ENCODE measurements around the gene PLEKHA5. TPM values are rescaled to one million over a fixed set of nuclear protein-coding genes. Genes with fewer than 3 reads are reported as not detected.

PLEKHA5 gene
- total RNA-seq, 2 donors from 2014 or later: 24.4 to 41.7 TPM

- Histone ChIP-seq H3K27me3 (replicated peaks; ENCODE audit: insufficient read depth) (no peaks in the 10 kb centered on the region), H3K9me3 (no peaks in the 10 kb centered on the region), H3K27ac (no peak overlapping the region), H3K36me3 (no peaks in the 10 kb centered on the region), H3K4me1 (replicated peaks) (no peaks in the 10 kb centered on the region), H3K4me3 (no peak overlapping the region)
- TF ChIP-seq POLR2AphosphoS5 (IDR thresholded peaks at IDR 0.05) (no peak), POLR2A (IDR thresholded peaks at IDR 0.05) (no peak)
- TF ChIP-seq, protein P1, sequence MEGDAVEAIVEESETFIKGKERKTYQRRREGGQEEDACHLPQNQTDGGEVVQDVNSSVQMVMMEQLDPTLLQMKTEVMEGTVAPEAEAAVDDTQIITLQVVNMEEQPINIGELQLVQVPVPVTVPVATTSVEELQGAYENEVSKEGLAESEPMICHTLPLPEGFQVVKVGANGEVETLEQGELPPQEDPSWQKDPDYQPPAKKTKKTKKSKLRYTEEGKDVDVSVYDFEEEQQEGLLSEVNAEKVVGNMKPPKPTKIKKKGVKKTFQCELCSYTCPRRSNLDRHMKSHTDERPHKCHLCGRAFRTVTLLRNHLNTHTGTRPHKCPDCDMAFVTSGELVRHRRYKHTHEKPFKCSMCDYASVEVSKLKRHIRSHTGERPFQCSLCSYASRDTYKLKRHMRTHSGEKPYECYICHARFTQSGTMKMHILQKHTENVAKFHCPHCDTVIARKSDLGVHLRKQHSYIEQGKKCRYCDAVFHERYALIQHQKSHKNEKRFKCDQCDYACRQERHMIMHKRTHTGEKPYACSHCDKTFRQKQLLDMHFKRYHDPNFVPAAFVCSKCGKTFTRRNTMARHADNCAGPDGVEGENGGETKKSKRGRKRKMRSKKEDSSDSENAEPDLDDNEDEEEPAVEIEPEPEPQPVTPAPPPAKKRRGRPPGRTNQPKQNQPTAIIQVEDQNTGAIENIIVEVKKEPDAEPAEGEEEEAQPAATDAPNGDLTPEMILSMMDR (IDR thresholded peaks at IDR 0.05): no peak
- 70% methylated on average over 6 of the region's 6 CpGs for WGBS
- DNase-seq (ENCODE audit: low spot score): no peak
- intact Hi-C loops (cut with DNase I): no loop called here
Observed at GRCh38 chr12:19196959-19197630, 67.6 kb downstream of the PLEKHA5 start.

DNA sequence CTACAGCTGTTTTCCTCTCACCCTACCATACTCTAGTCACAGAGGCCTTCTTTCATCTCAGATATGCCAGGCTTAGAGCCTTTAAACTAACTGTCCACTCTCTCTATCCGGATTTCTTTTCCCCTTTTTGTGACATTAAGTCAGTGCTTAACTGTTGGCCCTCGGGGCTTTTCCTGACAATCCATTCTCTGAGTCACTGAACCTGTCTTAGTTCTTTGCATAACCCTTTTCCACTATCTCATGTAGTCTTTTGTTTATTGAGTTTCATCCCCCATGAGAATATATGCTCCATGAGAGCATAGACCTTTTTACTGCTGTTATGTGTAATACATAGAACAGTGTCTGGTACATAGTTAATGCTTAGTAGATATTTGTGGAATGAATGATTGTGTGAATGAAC, 68.7 kb downstream of the PLEKHA5 start:
- Histone ChIP-seq H3K9me3 (no peaks in the 10 kb centered on the region), H3K36me3 (no peaks in the 10 kb centered on the region), H3K4me3 (no peak overlapping the region), H3K27ac (no peak overlapping the region), H3K27me3 (replicated peaks; ENCODE audit: insufficient read depth) (no peaks in the 10 kb centered on the region), H3K4me1 (replicated peaks) (no peaks in the 10 kb centered on the region)
- intact Hi-C loops (cut with DNase I): no loop called here
- WGBS: 57% methylated on average over 2 of the region's 2 CpGs
- TF ChIP-seq, protein P1 (IDR thresholded peaks at IDR 0.05): no peak
- TF ChIP-seq POLR2A (IDR thresholded peaks at IDR 0.05) (no peak), POLR2AphosphoS5 (IDR thresholded peaks at IDR 0.05) (no peak)
- DNase-seq (ENCODE audit: low spot score): no peak

DNA sequence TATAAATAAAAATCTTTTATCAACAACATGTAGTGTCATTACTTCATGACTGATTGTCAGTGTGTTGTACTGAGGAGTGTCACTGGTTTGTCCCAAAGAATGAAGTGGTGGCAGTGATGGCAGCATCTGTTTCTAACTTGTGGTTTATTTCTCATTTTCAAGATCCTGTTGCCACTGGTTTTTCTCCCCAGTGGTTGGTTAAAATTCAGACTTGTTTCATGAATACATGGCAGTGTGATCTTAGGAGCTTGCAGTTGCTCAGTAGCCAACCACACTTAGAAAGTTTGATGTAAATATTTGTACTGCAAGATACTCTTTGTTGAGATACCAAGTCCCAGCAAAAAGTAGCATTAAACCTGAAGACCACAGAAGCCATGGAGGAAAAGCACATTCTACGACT, 69.8 kb downstream of the PLEKHA5 start:
- no peak for TF ChIP-seq POLR2AphosphoS5 (IDR thresholded peaks at IDR 0.05)
- DNase-seq (ENCODE audit: low spot score): no peak
- no peak overlapping the region for H3K4me3 ChIP-seq
- intact Hi-C loops (cut with DNase I): no loop called here
- no peaks in the 10 kb centered on the region for H3K36me3 ChIP-seq
- no peaks in the 10 kb centered on the region for H3K9me3 ChIP-seq
- H3K27ac ChIP-seq: no peak overlapping the region
- 96% methylated on average over 1 of the region's 1 CpG for WGBS
- H3K4me1 ChIP-seq (replicated peaks): no peaks in the 10 kb centered on the region
- no peaks in the 10 kb centered on the region for H3K27me3 ChIP-seq (replicated peaks; ENCODE audit: insufficient read depth)

DNA sequence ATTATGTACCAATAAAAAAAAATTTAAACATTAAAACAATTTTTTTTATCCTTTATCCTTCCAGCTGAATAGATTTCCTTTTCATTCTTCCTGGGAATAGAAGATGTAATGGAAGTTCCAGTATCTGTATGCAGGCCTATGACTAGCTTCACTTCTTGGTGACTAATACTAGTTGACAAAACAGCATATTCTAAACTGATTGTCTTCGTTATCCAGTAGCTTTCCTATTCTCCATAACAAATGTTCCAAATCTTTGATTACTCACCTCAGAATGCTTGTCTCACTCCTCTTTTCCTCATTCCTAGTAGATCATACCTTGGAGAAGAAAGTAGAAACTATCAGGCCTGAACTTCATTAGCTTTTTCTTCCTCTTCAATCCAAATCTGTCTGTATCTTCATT, 70.7 kb downstream of the PLEKHA5 start:
- intact Hi-C loops (cut with DNase I): no loop called here
- no peaks in the 10 kb centered on the region for H3K9me3 ChIP-seq
- 94% methylated on average over 1 of the region's 1 CpG for WGBS
- no peaks in the 10 kb centered on the region for H3K27me3 ChIP-seq (replicated peaks; ENCODE audit: insufficient read depth)
- H3K36me3 ChIP-seq: no peaks in the 10 kb centered on the region
- H3K27ac ChIP-seq: no peak overlapping the region
- no peaks in the 10 kb centered on the region for H3K4me1 ChIP-seq (replicated peaks)
- no peak for TF ChIP-seq POLR2A (IDR thresholded peaks at IDR 0.05)
- TF ChIP-seq, protein P1 (IDR thresholded peaks at IDR 0.05): no peak
- no peak for DNase-seq (ENCODE audit: low spot score)
- no peak overlapping the region for H3K4me3 ChIP-seq

GRCh38 chr12:19201661-19202060, 72.1 kb downstream of the PLEKHA5 start:
- no peak for TF ChIP-seq POLR2AphosphoS5 (IDR thresholded peaks at IDR 0.05)
- no peak for TF ChIP-seq POLR2A (IDR thresholded peaks at IDR 0.05)
- no peaks in the 10 kb centered on the region for H3K36me3 ChIP-seq
- no peaks in the 10 kb centered on the region for H3K27me3 ChIP-seq (replicated peaks; ENCODE audit: insufficient read depth)
- intact Hi-C loops (cut with DNase I): no loop called here
- no peak overlapping the region for H3K4me3 ChIP-seq
- no peak for DNase-seq (ENCODE audit: low spot score)
- WGBS: 75% methylated on average over 3 of the region's 3 CpGs
- H3K4me1 ChIP-seq (replicated peaks): no peaks in the 10 kb centered on the region
- no peaks in the 10 kb centered on the region for H3K9me3 ChIP-seq
- no peak overlapping the region for H3K27ac ChIP-seq

GRCh38 chr12:19203013-19203412, 73.5 kb downstream of the PLEKHA5 start:
- 97% methylated on average over 1 of the region's 1 CpG for WGBS
- no peaks in the 10 kb centered on the region for H3K4me1 ChIP-seq (replicated peaks)
- TF ChIP-seq, protein P1 (IDR thresholded peaks at IDR 0.05): no peak
- TF ChIP-seq POLR2A (IDR thresholded peaks at IDR 0.05) (no peak), POLR2AphosphoS5 (IDR thresholded peaks at IDR 0.05) (no peak)

More at GRCh38 chr12:19203013-19203412, 73.5 kb downstream of the PLEKHA5 start:
- intact Hi-C loops (cut with DNase I): no loop called here
- Histone ChIP-seq H3K27me3 (replicated peaks; ENCODE audit: insufficient read depth) (no peaks in the 10 kb centered on the region), H3K9me3 (no peaks in the 10 kb centered on the region), H3K27ac (no peak overlapping the region), H3K36me3 (no peaks in the 10 kb centered on the region), H3K4me3 (no peak overlapping the region)
- DNase-seq (ENCODE audit: low spot score): no peak
